ENCODE measurements around the gene SRGAP2.
"Not testable (repeated sequence)": the region's sequence is repeated elsewhere in the genome, so short reads cannot be mapped to it uniquely, and the experiment has no call there.

SRGAP2 gene

DNA sequence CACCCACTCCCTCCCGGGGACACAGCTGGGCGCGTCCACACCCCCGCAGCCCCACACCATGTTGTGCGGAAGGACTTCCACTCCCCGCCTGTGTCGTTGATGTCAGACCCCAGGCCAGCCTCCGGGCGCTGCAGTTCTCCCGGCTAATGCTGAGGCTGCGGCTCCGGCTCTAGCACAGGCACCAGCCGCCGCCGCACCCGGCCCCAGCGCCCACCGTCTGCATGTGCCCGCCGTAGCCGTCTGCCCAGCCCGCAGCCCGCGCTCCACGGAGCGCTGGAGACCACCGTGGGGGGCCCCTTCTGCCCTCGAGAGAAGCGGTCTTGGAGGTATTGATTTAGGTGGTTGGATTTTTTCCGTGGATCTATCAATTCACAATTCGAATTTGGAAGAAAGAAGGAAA lies 2.2 kb downstream of the SRGAP2 start:
- not testable (repeated sequence) for DNase-seq (ENCODE audit: low read depth)

DNA sequence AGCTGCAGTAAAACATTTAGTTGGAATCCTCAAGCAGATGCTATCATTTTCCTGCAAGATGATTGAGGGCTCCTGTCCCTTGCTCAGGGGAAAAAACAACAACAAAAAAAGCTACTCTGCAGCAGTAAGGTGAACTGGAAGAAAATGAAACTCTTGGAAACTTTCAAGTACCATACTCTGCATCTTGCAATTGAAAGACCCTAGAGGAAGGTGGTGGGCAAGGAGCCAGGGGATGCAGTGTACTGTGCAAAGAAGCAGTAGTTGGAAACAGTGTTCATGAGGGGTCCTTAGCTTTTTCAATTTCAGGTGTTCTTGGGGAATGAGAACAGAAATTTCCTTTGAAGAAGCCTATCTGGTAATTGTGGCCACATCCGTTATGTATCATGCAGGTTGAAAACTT lies 7.5 kb downstream of the SRGAP2 start:
- DNase-seq (ENCODE audit: low read depth): not testable (repeated sequence)

DNA sequence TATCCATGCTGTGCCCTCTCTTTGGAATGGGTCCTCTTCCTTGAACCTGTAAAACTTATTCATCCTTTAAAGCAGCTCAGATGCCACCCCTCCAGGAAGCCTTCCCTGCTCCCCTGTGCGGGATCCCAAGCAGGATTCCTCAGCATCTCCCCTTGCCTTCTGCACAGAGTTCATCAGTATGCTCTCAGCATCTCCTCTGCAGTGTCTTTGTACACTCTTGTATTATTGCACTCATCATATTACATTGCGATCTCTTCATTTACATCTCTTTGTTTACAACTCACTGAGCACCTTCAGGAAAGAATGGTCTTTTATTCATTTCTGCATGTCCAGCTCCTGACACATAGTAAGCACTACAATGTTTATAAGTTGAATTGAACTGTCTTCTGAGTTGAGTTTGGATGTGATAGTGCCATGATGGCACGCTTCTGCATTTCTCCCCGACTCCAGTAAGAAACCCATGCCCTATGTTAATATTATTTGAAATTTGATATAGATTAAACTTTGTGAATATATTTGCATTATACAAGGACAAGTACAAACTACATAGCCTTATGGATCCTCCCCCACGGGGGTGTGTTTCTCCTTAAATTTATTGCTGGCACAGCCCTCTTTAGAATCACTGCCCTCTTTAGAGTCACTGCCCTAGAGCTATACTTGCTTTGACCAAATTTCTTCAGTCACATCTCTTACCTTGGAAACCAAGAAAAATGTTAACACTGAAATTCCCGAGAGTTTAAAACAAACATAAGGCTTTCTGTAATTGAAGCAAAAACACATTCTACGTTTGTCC lies 12.5 kb downstream of the SRGAP2 start:
- DNase-seq (ENCODE audit: low read depth): not testable (repeated sequence)

- not testable (repeated sequence) for DNase-seq (ENCODE audit: low read depth)
Measured at GRCh38 chr1:206218285-206218684, 14.9 kb downstream of the SRGAP2 start.

DNA sequence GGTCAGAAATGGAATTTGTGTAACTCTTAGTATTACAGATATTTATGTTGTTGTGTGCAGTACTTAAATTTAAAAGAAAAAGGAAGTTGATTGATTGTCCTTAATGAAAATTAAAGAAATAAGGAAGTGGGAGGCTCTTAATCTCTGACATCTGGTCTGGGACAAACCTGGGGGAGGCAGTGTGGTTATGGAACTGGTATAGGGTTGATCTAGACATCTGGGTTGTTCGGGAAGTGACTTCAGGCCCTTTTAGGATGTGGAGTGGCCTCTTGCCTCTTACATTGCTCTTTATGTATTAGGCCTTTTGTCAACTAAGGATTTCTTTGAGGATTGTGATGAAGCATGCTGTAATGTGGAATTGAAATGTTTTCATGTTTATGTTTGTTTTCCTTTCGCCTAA lies 15.4 kb downstream of the SRGAP2 start:
- DNase-seq (ENCODE audit: low read depth): not testable (repeated sequence)

GRCh38 chr1:206219514-206220331 lies 16.4 kb downstream of the SRGAP2 start:
- not testable (repeated sequence) for DNase-seq (ENCODE audit: low read depth)

GRCh38 chr1:206220332-206221000 lies 17.1 kb downstream of the SRGAP2 start:
- not testable (repeated sequence) for DNase-seq (ENCODE audit: low read depth)

DNA sequence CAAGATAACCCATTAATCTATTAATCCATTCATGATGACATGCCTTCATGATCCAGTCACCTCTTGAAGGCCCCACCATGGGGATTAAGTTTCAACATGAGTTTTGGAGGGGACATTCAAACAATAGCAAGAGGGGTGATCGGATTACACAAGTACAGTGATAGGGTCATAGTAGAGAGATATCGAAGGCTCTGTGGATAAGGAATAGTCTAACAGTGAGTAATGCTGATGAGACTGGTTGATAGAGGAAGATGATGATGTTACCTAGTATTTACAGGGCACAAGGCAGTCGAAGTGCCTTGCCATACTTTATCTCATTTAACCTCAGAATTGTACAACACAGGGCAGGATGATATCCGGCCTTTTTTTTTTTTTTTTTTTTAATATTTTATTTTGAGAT lies 18.2 kb downstream of the SRGAP2 start:
- not testable (repeated sequence) for DNase-seq (ENCODE audit: low read depth)

GRCh38 chr1:206224190-206224776 lies 20.9 kb downstream of the SRGAP2 start:
- not testable (repeated sequence) for DNase-seq (ENCODE audit: low read depth)

GRCh38 chr1:206225386-206225785 lies 22.0 kb downstream of the SRGAP2 start:
- DNase-seq (ENCODE audit: low read depth): not testable (repeated sequence)

DNA sequence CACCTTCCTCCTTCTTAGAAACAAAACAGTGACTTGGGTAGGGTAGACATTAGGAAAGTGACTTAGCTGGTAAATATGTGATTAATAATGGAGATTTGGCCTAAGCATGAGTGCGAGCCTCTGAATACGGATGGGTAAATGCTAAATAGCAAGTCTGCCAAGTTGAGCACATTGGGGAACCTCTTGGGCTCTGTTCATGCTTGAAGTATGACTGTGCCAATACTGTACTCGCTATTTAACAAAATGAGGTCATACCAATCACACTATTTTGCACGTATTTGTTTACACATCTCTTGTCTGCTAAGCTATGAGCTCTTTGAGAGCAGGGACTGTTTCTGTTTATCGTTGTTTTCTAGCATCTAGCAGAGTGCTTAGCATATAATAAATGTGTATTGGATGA lies 23.5 kb downstream of the SRGAP2 start:
- DNase-seq (ENCODE audit: low read depth): not testable (repeated sequence)

GRCh38 chr1:206229286-206229685 lies 25.9 kb downstream of the SRGAP2 start:
- DNase-seq (ENCODE audit: low read depth): not testable (repeated sequence)

DNA sequence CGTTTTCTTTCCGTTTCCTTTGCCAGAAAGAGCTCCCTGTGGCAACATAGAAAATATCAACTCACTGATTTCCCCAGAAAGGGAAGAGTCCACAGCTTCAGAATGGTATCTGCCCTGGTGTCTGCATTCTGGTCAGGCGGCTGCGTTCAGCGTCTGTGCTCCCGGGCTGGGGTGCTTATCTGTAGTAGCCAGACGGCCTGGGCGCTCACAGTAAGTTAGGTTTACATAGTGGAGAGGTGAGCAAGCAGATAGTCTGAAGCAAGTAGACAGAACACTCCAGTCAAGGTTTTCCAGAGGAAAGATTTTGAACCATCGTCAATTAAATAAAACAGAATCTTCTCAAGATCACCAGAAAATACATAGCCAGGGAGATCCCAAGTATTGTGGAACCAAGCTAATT lies 28.6 kb downstream of the SRGAP2 start:
- not testable (repeated sequence) for DNase-seq (ENCODE audit: low read depth)

GRCh38 chr1:206232970-206233645 lies 29.8 kb downstream of the SRGAP2 start:
- DNase-seq (ENCODE audit: low read depth): not testable (repeated sequence)

GRCh38 chr1:206234189-206234916 lies 31.0 kb downstream of the SRGAP2 start:
- DNase-seq (ENCODE audit: low read depth): not testable (repeated sequence)

- not testable (repeated sequence) for DNase-seq (ENCODE audit: low read depth)
Measured at GRCh38 chr1:206235190-206235589, 31.8 kb downstream of the SRGAP2 start.

GRCh38 chr1:206240288-206240687 lies 36.9 kb downstream of the SRGAP2 start:
- not testable (repeated sequence) for DNase-seq (ENCODE audit: low read depth)

- not testable (repeated sequence) for DNase-seq (ENCODE audit: low read depth)
Measured at GRCh38 chr1:206243335-206243734, 40.0 kb downstream of the SRGAP2 start.

DNA sequence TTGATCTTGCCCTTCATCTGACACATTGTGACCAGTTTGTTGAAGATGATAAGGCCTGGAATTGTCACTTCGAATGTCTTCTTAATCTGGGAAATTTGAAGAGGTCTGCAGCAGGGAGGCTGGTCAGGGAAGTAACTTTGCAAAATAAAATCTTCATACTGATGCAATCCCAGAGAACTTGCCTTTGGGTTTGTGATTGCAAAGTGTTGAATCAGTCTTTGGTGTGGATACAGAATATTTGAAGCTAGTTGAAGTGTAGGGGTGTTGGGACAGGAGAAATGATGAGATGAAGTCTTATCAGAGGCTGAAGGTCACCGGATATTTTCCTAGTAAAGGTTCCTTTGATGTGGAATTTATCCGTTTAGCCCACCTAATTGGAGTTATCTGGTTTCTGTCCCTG lies 42.1 kb downstream of the SRGAP2 start:
- DNase-seq (ENCODE audit: low read depth): not testable (repeated sequence)

DNA sequence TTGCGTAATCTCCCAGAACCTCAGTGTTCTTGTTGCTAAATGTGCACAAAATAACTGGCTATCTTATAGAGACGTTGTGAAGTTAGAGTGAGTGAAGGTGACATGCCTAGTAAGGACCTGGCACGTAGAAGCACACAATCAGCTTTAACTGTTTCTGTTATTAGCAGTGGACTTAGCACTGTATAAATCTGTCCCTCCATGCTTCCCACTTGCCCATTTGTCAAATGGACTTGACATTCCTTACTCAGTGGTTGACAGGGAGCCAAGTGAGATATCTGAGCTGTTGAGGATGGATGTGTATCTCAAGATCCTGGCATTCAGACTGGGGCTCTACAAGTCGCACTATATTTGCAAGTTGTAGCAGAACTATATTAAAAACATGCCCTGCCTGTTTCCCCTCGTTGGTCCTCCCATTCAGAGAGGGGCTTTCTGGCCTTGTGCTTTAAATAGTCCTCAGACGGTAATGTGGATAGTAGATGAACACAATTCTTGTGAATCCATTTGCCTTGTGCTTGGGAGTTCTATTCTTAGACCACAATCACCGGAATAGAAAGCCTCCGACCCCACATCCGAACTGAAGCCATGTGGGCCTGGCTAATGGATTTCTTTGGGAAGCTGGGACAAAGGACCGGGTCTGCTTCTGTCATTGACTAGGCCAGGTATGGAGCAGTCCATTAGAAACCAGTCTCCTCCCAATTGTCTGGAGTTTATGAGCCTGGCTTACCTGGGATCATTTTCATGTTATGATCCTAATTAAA lies 43.0 kb downstream of the SRGAP2 start:
- DNase-seq (ENCODE audit: low read depth): not testable (repeated sequence)

All from T follicular helper cell (primary cell).